ENCODE results near the gene ZSCAN4. TPM values are rescaled to one million over a fixed set of nuclear protein-coding genes. Genes with fewer than 3 reads are reported as not detected.

Gene ZSCAN4
- total and polyA plus RNA-seq, 8 donors, result 0.05 to 1.5 (median 0.76) TPM; not detected in 5

- 65 to 86% (median 78%) methylated on average over 2 of the region's 2 CpGs for WGBS, 5 donors
- Histone ChIP-seq H3K27ac (no peak overlapping the region), H3K4me1 (no peaks in the 10 kb centered on the region), H3K9me3 (peaks cover 0 to 58% (median 23%) of the 10 kb centered on the region in 4 donors), H3K36me3 (no peaks in the 10 kb centered on the region), H3K4me3 (no peak overlapping the region), H3K27me3 (peaks cover 0 to 16% (median 0%) of the 10 kb centered on the region in 3 donors)
- intact Hi-C loops (cut with DNase I; ENCODE audit: low total_unique reads), result no loop called here
- no peak for DNase-seq
- TF ChIP-seq CTCF (IDR thresholded peaks at IDR 0.05) (no peak), EP300 (IDR thresholded peaks at IDR 0.05) (no peak), POLR2A (IDR thresholded peaks at IDR 0.05) (no peak)
These were observed 7.1 kb downstream of the ZSCAN4 start for GRCh38 chr19:57675881-57676280.

- intact Hi-C loops (cut with DNase I; ENCODE audit: low total_unique reads), result no loop called here
These were observed 13.6 kb downstream of the ZSCAN4 start for GRCh38 chr19:57682226-57682766.

GRCh38 chr19:57686727-57687126 lies 18.0 kb downstream of the ZSCAN4 start:
- WGBS, 5 donors, result 96 to 100% (median 98%) methylated on average over 3 of the region's 3 CpGs
- DNase-seq, result no peak

More at GRCh38 chr19:57682226-57682766, 13.6 kb downstream of the ZSCAN4 start:
- H3K4me1 ChIP-seq, result peaks cover 10 to 23% (median 19%) of the 10 kb centered on the region in 4 donors
- no peak for TF ChIP-seq POLR2AphosphoS5 (IDR thresholded peaks at IDR 0.05)
- no peak for TF ChIP-seq POLR2A (IDR thresholded peaks at IDR 0.05)
- no peak for TF ChIP-seq CTCF (IDR thresholded peaks at IDR 0.05)
- no peak for TF ChIP-seq EP300 (IDR thresholded peaks at IDR 0.05)
- WGBS, 5 donors, result 2 to 6% (median 2%) methylated on average over 13 to 19 of the region's 19 CpGs
- peaks cover 32 to 41% (median 39%) of the 10 kb centered on the region in 4 donors for H3K36me3 ChIP-seq
- H3K4me3 ChIP-seq, result peak overlapping the region; percentile 64 to 100 (median 89)
- no peaks in the 10 kb centered on the region for H3K27me3 ChIP-seq
- peak overlapping the region in 4 of 5 donors; percentile 27 to 66 (median 46) for H3K27ac ChIP-seq
- DNase-seq, result no peak
- peaks cover 35 to 79% (median 54%) of the 10 kb centered on the region in 4 donors for H3K9me3 ChIP-seq

GRCh38 chr19:57687363-57688010 lies 18.8 kb downstream of the ZSCAN4 start:
- H3K4me1 ChIP-seq, result peaks cover 8 to 13% (median 11%) of the 10 kb centered on the region in 4 donors
- no peak overlapping the region for H3K27ac ChIP-seq
- H3K4me3 ChIP-seq, result no peak overlapping the region
- intact Hi-C loops (cut with DNase I; ENCODE audit: low total_unique reads), result no loop called here
- no peaks in the 10 kb centered on the region for H3K27me3 ChIP-seq
- H3K36me3 ChIP-seq, result peaks cover 32 to 80% (median 65%) of the 10 kb centered on the region in 4 donors
- peaks cover 73 to 100% (median 92%) of the 10 kb centered on the region in 4 donors for H3K9me3 ChIP-seq
- no peak for DNase-seq
- 92 to 98% (median 98%) methylated on average over 12 of the region's 12 CpGs for WGBS, 5 donors
- TF ChIP-seq POLR2A (IDR thresholded peaks at IDR 0.05), result no peak
- TF ChIP-seq EP300 (IDR thresholded peaks at IDR 0.05), result no peak
- no peak for TF ChIP-seq POLR2AphosphoS5 (IDR thresholded peaks at IDR 0.05)
- TF ChIP-seq CTCF (IDR thresholded peaks at IDR 0.05), result no peak

More at GRCh38 chr19:57686727-57687126, 18.0 kb downstream of the ZSCAN4 start:
- H3K4me1 ChIP-seq, result peaks cover 10 to 18% (median 16%) of the 10 kb centered on the region in 4 donors
- H3K27ac ChIP-seq, result no peak overlapping the region
- intact Hi-C loops (cut with DNase I; ENCODE audit: low total_unique reads), result no loop called here
- no peak overlapping the region for H3K4me3 ChIP-seq
- no peak for TF ChIP-seq POLR2A (IDR thresholded peaks at IDR 0.05)
- no peak for TF ChIP-seq CTCF (IDR thresholded peaks at IDR 0.05)
- no peak for TF ChIP-seq POLR2AphosphoS5 (IDR thresholded peaks at IDR 0.05)
- TF ChIP-seq EP300 (IDR thresholded peaks at IDR 0.05), result no peak
- H3K27me3 ChIP-seq, result no peaks in the 10 kb centered on the region
- H3K36me3 ChIP-seq, result peaks cover 32 to 77% (median 65%) of the 10 kb centered on the region in 4 donors
- peaks cover 67 to 94% (median 87%) of the 10 kb centered on the region in 4 donors for H3K9me3 ChIP-seq

All from stomach (tissue), 9 donors.